ENCODE measurements around the gene SNX18. TPM values are rescaled to one million over a fixed set of nuclear protein-coding genes. Genes with fewer than 3 reads are reported as not detected.

Gene SNX18
- total and polyA plus RNA-seq, 12 donors, result 4.0 to 89.4 (median 33.7) TPM

DNA sequence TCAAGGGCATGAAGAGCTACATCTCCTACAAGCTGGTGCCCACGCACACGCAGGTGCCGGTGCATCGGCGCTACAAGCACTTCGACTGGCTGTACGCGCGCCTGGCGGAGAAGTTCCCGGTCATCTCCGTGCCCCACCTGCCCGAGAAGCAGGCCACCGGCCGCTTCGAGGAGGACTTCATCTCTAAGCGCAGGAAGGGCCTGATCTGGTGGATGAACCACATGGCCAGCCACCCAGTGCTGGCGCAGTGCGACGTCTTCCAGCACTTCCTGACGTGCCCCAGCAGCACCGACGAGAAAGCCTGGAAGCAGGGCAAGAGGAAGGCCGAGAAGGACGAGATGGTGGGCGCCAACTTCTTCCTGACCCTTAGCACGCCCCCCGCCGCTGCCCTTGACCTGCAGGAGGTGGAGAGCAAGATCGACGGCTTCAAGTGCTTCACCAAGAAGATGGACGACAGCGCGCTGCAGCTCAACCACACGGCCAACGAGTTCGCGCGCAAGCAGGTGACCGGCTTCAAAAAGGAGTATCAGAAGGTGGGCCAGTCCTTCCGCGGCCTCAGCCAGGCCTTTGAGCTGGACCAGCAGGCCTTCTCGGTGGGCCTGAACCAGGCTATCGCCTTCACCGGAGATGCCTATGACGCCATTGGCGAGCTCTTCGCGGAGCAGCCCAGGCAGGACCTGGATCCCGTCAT is 1.4 kb downstream of the SNX18 start:
- no peak for TF ChIP-seq POLR2A (IDR thresholded peaks at IDR 0.05)
- TF ChIP-seq, protein P1, sequence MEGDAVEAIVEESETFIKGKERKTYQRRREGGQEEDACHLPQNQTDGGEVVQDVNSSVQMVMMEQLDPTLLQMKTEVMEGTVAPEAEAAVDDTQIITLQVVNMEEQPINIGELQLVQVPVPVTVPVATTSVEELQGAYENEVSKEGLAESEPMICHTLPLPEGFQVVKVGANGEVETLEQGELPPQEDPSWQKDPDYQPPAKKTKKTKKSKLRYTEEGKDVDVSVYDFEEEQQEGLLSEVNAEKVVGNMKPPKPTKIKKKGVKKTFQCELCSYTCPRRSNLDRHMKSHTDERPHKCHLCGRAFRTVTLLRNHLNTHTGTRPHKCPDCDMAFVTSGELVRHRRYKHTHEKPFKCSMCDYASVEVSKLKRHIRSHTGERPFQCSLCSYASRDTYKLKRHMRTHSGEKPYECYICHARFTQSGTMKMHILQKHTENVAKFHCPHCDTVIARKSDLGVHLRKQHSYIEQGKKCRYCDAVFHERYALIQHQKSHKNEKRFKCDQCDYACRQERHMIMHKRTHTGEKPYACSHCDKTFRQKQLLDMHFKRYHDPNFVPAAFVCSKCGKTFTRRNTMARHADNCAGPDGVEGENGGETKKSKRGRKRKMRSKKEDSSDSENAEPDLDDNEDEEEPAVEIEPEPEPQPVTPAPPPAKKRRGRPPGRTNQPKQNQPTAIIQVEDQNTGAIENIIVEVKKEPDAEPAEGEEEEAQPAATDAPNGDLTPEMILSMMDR (IDR thresholded peaks at IDR 0.05), result no peak
- Histone ChIP-seq H3K36me3 (replicated peaks in 1 of 2) (no peaks in the 10 kb centered on the region), H3K9me3 (replicated peaks in 1 of 3) (no peaks in the 10 kb centered on the region), H3K27me3 (no peaks in the 10 kb centered on the region), H3K4me1 (replicated peaks in 1 of 2) (peaks cover 30 to 56% of the 10 kb centered on the region in 2 donors), H3K4me3 (peak overlapping the region in 3 of 4 donors; percentile 57 to 99 (median 84)), H3K27ac (peak overlapping the region in 3 of 5 donors; percentile 91 to 97 (median 95))
- peak in 2 of 7 donors; percentile 22 to 26 for DNase-seq
- intact Hi-C loops (cut with DNase I), result loop anchor here (5.0 to 10.0 kb wide), 3 partner anchors 146 to 348 kb away; no protein-coding TSS in a partner anchor
- 83 to 93% (median 88%) methylated on average over 27 to 50 of the region's 50 CpGs for WGBS, 4 donors

DNA sequence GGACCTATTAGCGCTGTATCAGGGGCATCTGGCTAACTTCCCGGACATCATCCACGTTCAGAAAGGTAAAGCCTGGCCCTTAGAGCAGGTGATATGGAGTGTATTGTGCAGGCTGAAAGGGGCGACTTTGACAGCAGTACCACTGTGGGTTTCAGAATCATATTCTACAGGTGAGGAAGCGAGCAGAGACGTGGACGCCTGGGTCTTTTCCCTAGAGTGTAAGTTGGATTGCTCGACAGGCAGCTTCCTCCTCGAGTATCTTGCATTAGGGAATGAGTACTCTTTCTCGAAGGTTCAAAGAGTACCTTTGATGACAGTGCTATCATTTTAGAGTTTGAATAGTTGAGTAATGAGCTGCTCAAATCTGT is 1.9 kb downstream of the SNX18 start:
- H3K27me3 ChIP-seq, result no peaks in the 10 kb centered on the region
- H3K4me1 ChIP-seq (replicated peaks in 1 of 2), result peaks cover 30 to 61% of the 10 kb centered on the region in 2 donors
- TF ChIP-seq, protein P1 (IDR thresholded peaks at IDR 0.05), result no peak
- no peak for TF ChIP-seq POLR2A (IDR thresholded peaks at IDR 0.05)
- H3K27ac ChIP-seq, result peak overlapping the region in 3 of 5 donors; percentile 91 to 97 (median 95)
- no peaks in the 10 kb centered on the region for H3K9me3 ChIP-seq (replicated peaks in 1 of 3)
- peak overlapping the region in 3 of 4 donors; percentile 29 to 99 (median 84) for H3K4me3 ChIP-seq
- 62 to 69% (median 66%) methylated on average over 10 of the region's 10 CpGs for WGBS, 4 donors
- no peak for DNase-seq
- H3K36me3 ChIP-seq (replicated peaks in 1 of 2), result no peaks in the 10 kb centered on the region
- intact Hi-C loops (cut with DNase I), result loop anchor here (5.0 to 10.0 kb wide), 3 partner anchors 145 to 348 kb away; no protein-coding TSS in a partner anchor

DNA sequence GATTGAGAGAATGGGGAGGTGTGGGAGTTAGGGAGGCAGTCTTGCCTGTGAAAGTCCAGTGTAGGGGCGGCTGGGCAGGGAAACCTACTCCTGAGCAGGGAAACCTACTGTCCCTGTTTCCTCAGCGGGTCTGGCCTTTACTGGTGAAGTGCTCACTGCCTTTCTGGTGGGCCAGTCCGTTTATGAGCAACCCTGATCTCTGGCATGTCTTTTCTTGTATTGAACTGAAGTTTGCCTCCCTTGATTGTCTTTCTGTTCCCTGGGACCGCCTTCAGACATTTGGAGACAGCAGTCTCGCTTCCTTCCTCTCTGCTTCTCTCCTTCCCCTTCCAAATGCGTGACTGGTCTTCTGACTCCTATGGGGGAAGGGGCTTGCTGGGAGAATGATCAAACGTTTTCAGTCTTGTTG is 2.9 kb downstream of the SNX18 start:
- Histone ChIP-seq H3K36me3 (replicated peaks in 1 of 2) (no peaks in the 10 kb centered on the region), H3K4me3 (peak overlapping the region in 2 of 4 donors; percentile 26 to 99), H3K27ac (peak overlapping the region in 4 of 5 donors; percentile 19 to 97 (median 93)), H3K9me3 (replicated peaks in 1 of 3) (no peaks in the 10 kb centered on the region), H3K27me3 (no peaks in the 10 kb centered on the region), H3K4me1 (replicated peaks in 1 of 2) (peaks cover 39 to 71% of the 10 kb centered on the region in 2 donors)
- WGBS, 4 donors, result 28 to 33% (median 30%) methylated on average over 7 of the region's 7 CpGs
- intact Hi-C loops (cut with DNase I), result no loop called here
- TF ChIP-seq, protein P1 (IDR thresholded peaks at IDR 0.05), result no peak
- peak in 1 of 2 donors; percentile 7 for TF ChIP-seq POLR2A (IDR thresholded peaks at IDR 0.05)
- DNase-seq, result peak in 4 of 7 donors; percentile 35 to 45 (median 38)

DNA sequence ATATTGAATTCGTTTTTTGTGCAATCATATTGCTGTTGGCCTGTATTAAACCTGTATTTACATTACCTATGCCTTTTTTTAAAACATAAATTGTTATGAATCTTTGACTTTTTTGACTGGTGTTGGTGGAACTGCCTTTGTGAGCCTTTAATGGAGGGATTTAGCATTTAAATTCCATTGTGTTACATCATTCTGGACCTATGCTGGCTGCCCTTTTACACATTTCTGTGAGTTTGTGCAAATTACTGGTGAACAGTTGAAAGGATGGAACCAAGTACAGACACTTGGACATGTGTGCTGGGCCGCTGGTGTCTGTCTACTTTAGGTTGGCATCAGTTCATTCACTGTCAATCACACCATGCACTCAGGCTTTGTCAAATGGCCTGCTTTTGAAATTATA is 3.4 kb downstream of the SNX18 start:
- no peak for DNase-seq
- Histone ChIP-seq H3K27me3 (no peaks in the 10 kb centered on the region), H3K4me3 (peak overlapping the region in 2 of 4 donors; percentile 26 to 99), H3K27ac (peak overlapping the region in 4 of 5 donors; percentile 19 to 97 (median 58)), H3K36me3 (replicated peaks in 1 of 2) (no peaks in the 10 kb centered on the region), H3K9me3 (replicated peaks in 1 of 3) (no peaks in the 10 kb centered on the region), H3K4me1 (replicated peaks in 1 of 2) (peaks cover 43 to 76% of the 10 kb centered on the region in 2 donors)
- 53 to 69% (median 67%) methylated on average over 2 of the region's 2 CpGs for WGBS, 4 donors
- intact Hi-C loops (cut with DNase I), result no loop called here
- TF ChIP-seq, protein P1 (IDR thresholded peaks at IDR 0.05), result no peak
- no peak for TF ChIP-seq POLR2A (IDR thresholded peaks at IDR 0.05)
